ENCODE data around the gene OTUD3. TPM values are rescaled to one million over a fixed set of nuclear protein-coding genes. Genes with fewer than 3 reads are reported as not detected.

Gene OTUD3
- total and polyA plus RNA-seq, 9 of the 15 experiments (the other 6 are each of a cell fraction or from before 2014, with no cell fraction given) = 2.0 to 16.6 (median 11.0) TPM

DNA sequence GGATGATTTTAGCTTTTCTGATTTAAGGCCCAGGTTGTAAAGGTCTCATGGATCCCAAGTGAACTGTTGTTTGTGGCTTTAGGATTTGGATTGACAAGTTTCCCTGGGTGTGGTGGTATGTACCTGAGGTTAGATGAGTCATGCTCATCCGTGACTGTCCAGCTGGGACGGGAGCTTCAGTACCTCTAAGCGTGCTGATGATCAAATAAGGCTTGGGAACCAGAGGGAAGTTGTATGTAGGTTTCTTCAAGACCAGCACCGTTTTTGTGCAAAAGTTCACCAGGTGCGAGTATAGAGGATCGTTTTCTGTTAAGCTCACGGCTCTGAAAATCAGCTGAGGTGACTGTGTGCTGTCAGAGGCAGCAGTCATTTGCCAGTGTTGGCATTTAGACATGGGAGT, 21.4 kb downstream of the OTUD3 start:
- CTCF ChIA-PET (ENCODE audit: low intra/inter-chr PET ratio) = no interaction called here

More for the DNA sequence above, 21.4 kb downstream of the OTUD3 start:
- H3K9ac ChIP-seq (ENCODE audit: insufficient read depth in 1 of 2, low read depth in 2 of 2, low read length in 2 of 2) = no peak overlapping the region
- H3K9me3 ChIP-seq (replicated peaks; ENCODE audit: control insufficient read depth, insufficient read depth, low read depth, low read length) = no peaks in the 10 kb centered on the region
- DNase-seq (ENCODE audit: extremely low read depth in 1 of 4, low spot score in 3 of 4) = no peak
- ATAC-seq = no peak
- peaks cover 90% of the 10 kb centered on the region for H3K36me3 ChIP-seq (ENCODE audit: control insufficient read depth, insufficient read depth, low read length)
- H3K27ac ChIP-seq (ENCODE audit: extremely low read depth, low read depth, low read length) = no peak overlapping the region
- intact Hi-C loops (cut with micrococcal nuclease) (no loop called here), in situ Hi-C loops (cut with MboI) (loop anchor here (25.0 kb wide), 1 partner anchor 1309 kb away; no protein-coding TSS in a partner anchor)
- H3K9me1 ChIP-seq (ENCODE audit: control insufficient read depth, insufficient read depth, low read length) = no peaks in the 10 kb centered on the region
- no peaks in the 10 kb centered on the region for H3K4me1 ChIP-seq (replicated peaks in 1 of 2; ENCODE audit: control insufficient read depth in 2 of 2, insufficient read depth in 2 of 2, low read length in 2 of 2)
- H4K20me1 ChIP-seq (replicated peaks; ENCODE audit: control insufficient read depth, insufficient read depth, low read length) = no peaks in the 10 kb centered on the region
- POLR2A ChIA-PET = no interaction called here
- no peak overlapping the region for H3K4me3 ChIP-seq
- FAIRE-seq = no peak
- TF ChIP-seq, protein P1, sequence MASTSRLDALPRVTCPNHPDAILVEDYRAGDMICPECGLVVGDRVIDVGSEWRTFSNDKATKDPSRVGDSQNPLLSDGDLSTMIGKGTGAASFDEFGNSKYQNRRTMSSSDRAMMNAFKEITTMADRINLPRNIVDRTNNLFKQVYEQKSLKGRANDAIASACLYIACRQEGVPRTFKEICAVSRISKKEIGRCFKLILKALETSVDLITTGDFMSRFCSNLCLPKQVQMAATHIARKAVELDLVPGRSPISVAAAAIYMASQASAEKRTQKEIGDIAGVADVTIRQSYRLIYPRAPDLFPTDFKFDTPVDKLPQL (IDR thresholded peaks at IDR 0.05; ENCODE audit: extremely low read depth, insufficient read length) = no peak
- TF ChIP-seq, protein P2, sequence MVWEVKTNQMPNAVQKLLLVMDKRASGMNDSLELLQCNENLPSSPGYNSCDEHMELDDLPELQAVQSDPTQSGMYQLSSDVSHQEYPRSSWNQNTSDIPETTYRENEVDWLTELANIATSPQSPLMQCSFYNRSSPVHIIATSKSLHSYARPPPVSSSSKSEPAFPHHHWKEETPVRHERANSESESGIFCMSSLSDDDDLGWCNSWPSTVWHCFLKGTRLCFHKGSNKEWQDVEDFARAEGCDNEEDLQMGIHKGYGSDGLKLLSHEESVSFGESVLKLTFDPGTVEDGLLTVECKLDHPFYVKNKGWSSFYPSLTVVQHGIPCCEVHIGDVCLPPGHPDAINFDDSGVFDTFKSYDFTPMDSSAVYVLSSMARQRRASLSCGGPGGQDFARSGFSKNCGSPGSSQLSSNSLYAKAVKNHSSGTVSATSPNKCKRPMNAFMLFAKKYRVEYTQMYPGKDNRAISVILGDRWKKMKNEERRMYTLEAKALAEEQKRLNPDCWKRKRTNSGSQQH (CRISPR knock-in tag; IDR thresholded peaks at IDR 0.05) = no peak
- TF ChIP-seq EP300 (IDR thresholded peaks at IDR 0.05; ENCODE audit: low read length) (no peak), ZNF23 (CRISPR knock-in tag; IDR thresholded peaks at IDR 0.05) (no peak), TBP (optimal IDR thresholded peaks at IDR 0.05; ENCODE audit: low read depth, low read length) (no peak)
- no peaks in the 10 kb centered on the region for H3K79me2 ChIP-seq (ENCODE audit: control insufficient read depth, insufficient read depth, low read length)
- BruUV-seq (replicated peaks) = no TSS peak
- no peak overlapping the region for H2AFZ ChIP-seq (ENCODE audit: low read depth, low read length)
- no peaks in the 10 kb centered on the region for H3K27me3 ChIP-seq (ENCODE audit: control insufficient read depth in 2 of 2, insufficient read depth in 2 of 2, low read length in 2 of 2)
- WGBS (ENCODE audit: insufficient coverage, low coverage, missing lambda C conversion rate) = 76% methylated on average over 7 of the region's 7 CpGs
- H3K4me2 ChIP-seq (ENCODE audit: insufficient read depth, low read length) = no peak overlapping the region
